A549 (cell line): Measurements from ENCODE around the gene NME5.

ENCODE experiments used
- CEBPB ChIP-seq, 2 experiments: fragments of >200 bp in 1 of 2; sonication (Bioruptor Twin) in 1 of 2; formaldehyde crosslinking in 1 of 2; IDR thresholded peaks; 2 replicates each; pipeline ENCODE4 v1.6.1; 2012 to 2016
- EP300 ChIP-seq, 2 experiments: fragments of >200 bp; sonication (Bioruptor Twin); formaldehyde crosslinking; IDR thresholded peaks; 2 replicates in 1 of 2; 3 replicates in 1 of 2; pipeline ENCODE4 v1.6.1; 2016 to 2017
- FOSL2 ChIP-seq, 2 experiments: fragments of 450-650 bp in 1 of 2; fragments of >200 bp in 1 of 2; sonication (Bioruptor Twin) in 1 of 2; formaldehyde crosslinking; IDR thresholded peaks; 2 replicates each; pipeline versions ENCODE4 v1.5.0 to v1.6.1; 2016 to 2020; ENCODE audit warnings: mild to moderate bottlenecking in 1 of 2, moderate library complexity in 1 of 2
- KDM1A ChIP-seq: fragments of 200-600 bp; sonication (generic); IDR thresholded peaks from 2 replicates; pipeline ENCODE4 v1.6.1; 2016; ENCODE audit warnings: low read depth, mild to moderate bottlenecking
- MYC ChIP-seq: IDR thresholded peaks from 2 replicates; pipeline ENCODE4 v1.6.1; 2012; ENCODE audit warnings: mild to moderate bottlenecking, inconsistent platforms, low read length, improper control_type of control experiment, borderline replicate concordance
- POLR2A ChIP-seq: IDR thresholded peaks from 2 replicates; pipeline ENCODE4 v1.6.1; 2012; ENCODE audit warnings: mild to moderate bottlenecking, low read length
- RAD21 ChIP-seq, 2 experiments: fragments of >200 bp in 1 of 2; sonication (Bioruptor Twin) in 1 of 2; formaldehyde crosslinking in 1 of 2; IDR thresholded peaks in 1 of 2; conservative IDR thresholded peaks in 1 of 2; 2 replicates in 1 of 2; 3 replicates in 1 of 2; pipeline ENCODE4 v1.6.1; 2012 to 2018; ENCODE audit warnings: inconsistent platforms in 1 of 2
- SREBF2 ChIP-seq: fragments of 450-650 bp; IDR thresholded peaks from 2 replicates; pipeline ENCODE4 v1.6.1; 2014; ENCODE audit warnings: mild to moderate bottlenecking, moderate library complexity
- TP53 ChIP-seq: fragments of 250-450 bp; sonication (Bioruptor Pico); IDR thresholded peaks from 2 replicates; pipeline ENCODE4 v1.5.0; 2021; ENCODE audit warnings: mild to moderate bottlenecking, moderate library complexity
- ZFP36 ChIP-seq: fragments of 450-650 bp; IDR thresholded peaks from 2 replicates; pipeline ENCODE4 v1.6.1; 2014; ENCODE audit warnings: borderline replicate concordance; ENCODE audit not compliant: partially characterized antibody
- TF ChIP-seq, protein P1 (sequence below): fragments of >200 bp; sonication (Bioruptor Twin); formaldehyde crosslinking; IDR thresholded peaks from 3 replicates; pipeline ENCODE4 v1.5.1; 2016
- TF ChIP-seq, protein P2 (sequence below): IDR thresholded peaks from 2 replicates; pipeline ENCODE4 v1.6.1; 2012
- TF ChIP-seq, protein P3 (sequence below): fragments of >200 bp; sonication (Bioruptor Twin); formaldehyde crosslinking; IDR thresholded peaks from 3 replicates; pipeline ENCODE4 v1.6.1; 2016

DNA sequence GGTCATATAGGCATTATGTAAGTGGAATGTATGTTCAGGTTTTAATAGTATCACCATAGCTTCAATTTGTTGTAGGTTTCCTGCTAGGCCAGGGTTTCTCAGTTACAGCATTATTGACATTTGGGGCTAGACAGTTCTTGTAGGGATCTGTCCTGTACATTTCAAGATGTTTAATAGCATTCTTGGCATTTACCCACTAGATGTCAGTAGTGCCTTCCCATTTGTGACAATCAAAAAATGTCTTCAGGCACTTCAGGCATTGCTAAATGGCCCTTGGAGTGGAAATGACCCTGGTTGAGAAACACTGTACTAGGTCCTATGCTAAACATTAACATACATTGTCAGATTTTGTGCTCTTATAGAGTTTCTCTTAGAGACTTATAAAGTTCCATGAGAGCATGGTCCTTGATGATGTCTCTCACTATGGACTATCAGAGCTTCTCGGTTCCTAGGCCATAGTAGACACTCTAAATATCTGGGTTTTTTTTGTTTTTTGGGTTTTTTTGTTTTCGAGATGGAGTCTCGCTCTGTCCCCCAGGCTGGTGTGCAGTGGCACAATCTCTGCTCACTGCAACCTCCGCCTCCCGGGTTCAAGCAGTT lies 41.1 kb upstream of the NME5 start:
- TF ChIP-seq, protein P1, sequence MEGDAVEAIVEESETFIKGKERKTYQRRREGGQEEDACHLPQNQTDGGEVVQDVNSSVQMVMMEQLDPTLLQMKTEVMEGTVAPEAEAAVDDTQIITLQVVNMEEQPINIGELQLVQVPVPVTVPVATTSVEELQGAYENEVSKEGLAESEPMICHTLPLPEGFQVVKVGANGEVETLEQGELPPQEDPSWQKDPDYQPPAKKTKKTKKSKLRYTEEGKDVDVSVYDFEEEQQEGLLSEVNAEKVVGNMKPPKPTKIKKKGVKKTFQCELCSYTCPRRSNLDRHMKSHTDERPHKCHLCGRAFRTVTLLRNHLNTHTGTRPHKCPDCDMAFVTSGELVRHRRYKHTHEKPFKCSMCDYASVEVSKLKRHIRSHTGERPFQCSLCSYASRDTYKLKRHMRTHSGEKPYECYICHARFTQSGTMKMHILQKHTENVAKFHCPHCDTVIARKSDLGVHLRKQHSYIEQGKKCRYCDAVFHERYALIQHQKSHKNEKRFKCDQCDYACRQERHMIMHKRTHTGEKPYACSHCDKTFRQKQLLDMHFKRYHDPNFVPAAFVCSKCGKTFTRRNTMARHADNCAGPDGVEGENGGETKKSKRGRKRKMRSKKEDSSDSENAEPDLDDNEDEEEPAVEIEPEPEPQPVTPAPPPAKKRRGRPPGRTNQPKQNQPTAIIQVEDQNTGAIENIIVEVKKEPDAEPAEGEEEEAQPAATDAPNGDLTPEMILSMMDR = peak; percentile 83
- TF ChIP-seq, protein P2, sequence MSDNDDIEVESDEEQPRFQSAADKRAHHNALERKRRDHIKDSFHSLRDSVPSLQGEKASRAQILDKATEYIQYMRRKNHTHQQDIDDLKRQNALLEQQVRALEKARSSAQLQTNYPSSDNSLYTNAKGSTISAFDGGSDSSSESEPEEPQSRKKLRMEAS = no peak
- TF ChIP-seq KDM1A (no peak), ZFP36 (no peak), CEBPB (IDR thresholded peaks at IDR 0.05) (peak in 1 of 2 experiments; percentile 33; a peak in 1 of 4 replicates), TP53 (CRISPR knock-in tag) (no peak), POLR2A (no peak), MYC (no peak), SREBF2 (no peak), RAD21 (conservative IDR thresholded peaks at IDR 0.05 in 1 of 2, IDR thresholded peaks at IDR 0.05 in 1 of 2) (peak; percentile 78 to 83), FOSL2 (IDR thresholded peaks at IDR 0.05) (no peak), FOSL2 (CRISPR knock-in tag; IDR thresholded peaks at IDR 0.05) (no peak), EP300 (IDR thresholded peaks at IDR 0.05) (no peak)
- TF ChIP-seq, protein P3, sequence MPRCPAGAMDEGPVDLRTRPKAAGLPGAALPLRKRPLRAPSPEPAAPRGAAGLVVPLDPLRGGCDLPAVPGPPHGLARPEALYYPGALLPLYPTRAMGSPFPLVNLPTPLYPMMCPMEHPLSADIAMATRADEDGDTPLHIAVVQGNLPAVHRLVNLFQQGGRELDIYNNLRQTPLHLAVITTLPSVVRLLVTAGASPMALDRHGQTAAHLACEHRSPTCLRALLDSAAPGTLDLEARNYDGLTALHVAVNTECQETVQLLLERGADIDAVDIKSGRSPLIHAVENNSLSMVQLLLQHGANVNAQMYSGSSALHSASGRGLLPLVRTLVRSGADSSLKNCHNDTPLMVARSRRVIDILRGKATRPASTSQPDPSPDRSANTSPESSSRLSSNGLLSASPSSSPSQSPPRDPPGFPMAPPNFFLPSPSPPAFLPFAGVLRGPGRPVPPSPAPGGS = no peak
